ENCODE data around the gene DPH6. TPM values are rescaled to one million over a fixed set of nuclear protein-coding genes. Genes with fewer than 3 reads are reported as not detected.

The DPH6 gene
- total RNA-seq, 4 donors from 2014 or later = 15.9 to 44.1 (median 26.1) TPM

GRCh38 chr15:35471024-35471423 lies 74.9 kb downstream of the DPH6 start:
- Histone ChIP-seq H3K9me3 (no peaks in the 10 kb centered on the region), H3K27me3 (no peaks in the 10 kb centered on the region), H3K36me3 (no peaks in the 10 kb centered on the region), H3K4me3 (peak overlapping the region in 2 of 4 donors; percentile 4 to 26), H3K27ac (peak overlapping the region; percentile 55 to 75 (median 65)), H3K4me1 (peaks cover 8 to 16% of the 10 kb centered on the region in 2 donors)
- intact Hi-C loops (cut with DNase I; ENCODE audit: low total_unique reads) (no loop called here), in situ Hi-C loops (cut with MboI; ENCODE audit: low sequenced_read_pairs in 4 of 4) (no loop called here)
- DNase-seq = no peak
- TF ChIP-seq CTCF (IDR thresholded peaks at IDR 0.05 in 4 of 5, conservative IDR thresholded peaks at IDR 0.05 in 1 of 5) (no peak), POLR2A (IDR thresholded peaks at IDR 0.05) (no peak)
- peak; percentile 55 to 68 for ATAC-seq

- ATAC-seq = peak; percentile 97 to 98
- H3K36me3 ChIP-seq = no peaks in the 10 kb centered on the region
- TF ChIP-seq POLR2A (IDR thresholded peaks at IDR 0.05) = no peak
- TF ChIP-seq CTCF (IDR thresholded peaks at IDR 0.05 in 4 of 5, conservative IDR thresholded peaks at IDR 0.05 in 1 of 5) = no peak
- H3K27ac ChIP-seq = peak overlapping the region; percentile 55 to 75 (median 65)
- H3K27me3 ChIP-seq = no peaks in the 10 kb centered on the region
- peaks cover 8 to 16% of the 10 kb centered on the region in 2 donors for H3K4me1 ChIP-seq
- peak overlapping the region in 3 of 4 donors; percentile 2 to 26 (median 4) for H3K4me3 ChIP-seq
- H3K9me3 ChIP-seq = no peaks in the 10 kb centered on the region
- in situ Hi-C loops (cut with MboI; ENCODE audit: low sequenced_read_pairs in 4 of 4) = no loop called here
- DNase-seq = peak; percentile 49 to 72
- intact Hi-C loops (cut with DNase I; ENCODE audit: low total_unique reads) = no loop called here
Measured at GRCh38 chr15:35470441-35470840, 75.5 kb downstream of the DPH6 start.

- Histone ChIP-seq H3K4me1 (peaks cover 8 to 16% of the 10 kb centered on the region in 2 donors), H3K36me3 (no peaks in the 10 kb centered on the region), H3K27ac (no peak overlapping the region), H3K27me3 (no peaks in the 10 kb centered on the region), H3K4me3 (no peak overlapping the region), H3K9me3 (no peaks in the 10 kb centered on the region)
- ATAC-seq = no peak
- intact Hi-C loops (cut with DNase I; ENCODE audit: low total_unique reads) = no loop called here
- DNase-seq = no peak
- TF ChIP-seq POLR2A (IDR thresholded peaks at IDR 0.05) (no peak), CTCF (IDR thresholded peaks at IDR 0.05 in 4 of 5, conservative IDR thresholded peaks at IDR 0.05 in 1 of 5) (no peak)
- in situ Hi-C loops (cut with MboI; ENCODE audit: low sequenced_read_pairs in 4 of 4) = no loop called here
Measured at GRCh38 chr15:35466476-35466875, 79.5 kb downstream of the DPH6 start.

- no peaks in the 10 kb centered on the region for H3K9me3 ChIP-seq
- no peak for TF ChIP-seq POLR2A (IDR thresholded peaks at IDR 0.05)
- no peak for TF ChIP-seq CTCF (IDR thresholded peaks at IDR 0.05 in 4 of 5, conservative IDR thresholded peaks at IDR 0.05 in 1 of 5)
- no peak for ATAC-seq
- no peaks in the 10 kb centered on the region for H3K36me3 ChIP-seq
- no peaks in the 10 kb centered on the region for H3K27me3 ChIP-seq
- H3K4me1 ChIP-seq = peaks cover 3 to 9% of the 10 kb centered on the region in 2 donors
- in situ Hi-C loops (cut with MboI; ENCODE audit: low sequenced_read_pairs in 4 of 4) (no loop called here), intact Hi-C loops (cut with DNase I; ENCODE audit: low total_unique reads) (no loop called here)
- DNase-seq = no peak
- no peak overlapping the region for H3K4me3 ChIP-seq
- no peak overlapping the region for H3K27ac ChIP-seq
Measured at GRCh38 chr15:35465783-35466182, 80.2 kb downstream of the DPH6 start.

GRCh38 chr15:35460616-35461015 lies 85.3 kb downstream of the DPH6 start:
- H3K27me3 ChIP-seq = no peaks in the 10 kb centered on the region
- ATAC-seq (no peak), DNase-seq (no peak)
- intact Hi-C loops (cut with DNase I; ENCODE audit: low total_unique reads) (no loop called here), in situ Hi-C loops (cut with MboI; ENCODE audit: low sequenced_read_pairs in 4 of 4) (no loop called here)
- TF ChIP-seq CTCF (IDR thresholded peaks at IDR 0.05 in 4 of 5, conservative IDR thresholded peaks at IDR 0.05 in 1 of 5) (no peak), POLR2A (IDR thresholded peaks at IDR 0.05) (no peak)
- no peak overlapping the region for H3K27ac ChIP-seq
- H3K4me1 ChIP-seq = no peaks in the 10 kb centered on the region
- H3K9me3 ChIP-seq = no peaks in the 10 kb centered on the region
- H3K36me3 ChIP-seq = no peaks in the 10 kb centered on the region
- H3K4me3 ChIP-seq = no peak overlapping the region
